ENCODE measurements around the gene BBOF1.
"Not testable (repeated sequence)": the region's sequence is repeated elsewhere in the genome, so short reads cannot be mapped to it uniquely, and the experiment has no call there.

BBOF1 gene, protein sequence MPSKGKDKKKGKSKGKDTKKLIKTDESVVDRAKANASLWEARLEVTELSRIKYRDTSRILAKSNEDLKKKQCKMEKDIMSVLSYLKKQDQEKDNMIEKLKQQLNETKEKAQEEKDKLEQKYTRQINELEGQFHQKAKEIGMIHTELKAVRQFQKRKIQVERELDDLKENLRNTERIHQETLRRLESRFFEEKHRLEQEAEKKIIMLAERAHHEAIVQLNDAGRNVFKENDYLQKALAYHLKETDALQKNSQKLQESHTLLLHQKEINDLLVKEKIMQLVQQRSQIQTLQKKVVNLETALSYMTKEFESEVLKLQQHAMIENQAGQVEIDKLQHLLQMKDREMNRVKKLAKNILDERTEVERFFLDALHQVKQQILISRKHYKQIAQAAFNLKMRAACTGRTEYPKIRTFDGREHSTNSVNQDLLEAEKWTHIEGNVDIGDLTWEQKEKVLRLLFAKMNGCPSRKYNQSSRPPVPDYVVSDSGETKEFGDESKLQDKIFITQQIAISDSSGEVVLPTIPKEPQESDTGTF

DNA sequence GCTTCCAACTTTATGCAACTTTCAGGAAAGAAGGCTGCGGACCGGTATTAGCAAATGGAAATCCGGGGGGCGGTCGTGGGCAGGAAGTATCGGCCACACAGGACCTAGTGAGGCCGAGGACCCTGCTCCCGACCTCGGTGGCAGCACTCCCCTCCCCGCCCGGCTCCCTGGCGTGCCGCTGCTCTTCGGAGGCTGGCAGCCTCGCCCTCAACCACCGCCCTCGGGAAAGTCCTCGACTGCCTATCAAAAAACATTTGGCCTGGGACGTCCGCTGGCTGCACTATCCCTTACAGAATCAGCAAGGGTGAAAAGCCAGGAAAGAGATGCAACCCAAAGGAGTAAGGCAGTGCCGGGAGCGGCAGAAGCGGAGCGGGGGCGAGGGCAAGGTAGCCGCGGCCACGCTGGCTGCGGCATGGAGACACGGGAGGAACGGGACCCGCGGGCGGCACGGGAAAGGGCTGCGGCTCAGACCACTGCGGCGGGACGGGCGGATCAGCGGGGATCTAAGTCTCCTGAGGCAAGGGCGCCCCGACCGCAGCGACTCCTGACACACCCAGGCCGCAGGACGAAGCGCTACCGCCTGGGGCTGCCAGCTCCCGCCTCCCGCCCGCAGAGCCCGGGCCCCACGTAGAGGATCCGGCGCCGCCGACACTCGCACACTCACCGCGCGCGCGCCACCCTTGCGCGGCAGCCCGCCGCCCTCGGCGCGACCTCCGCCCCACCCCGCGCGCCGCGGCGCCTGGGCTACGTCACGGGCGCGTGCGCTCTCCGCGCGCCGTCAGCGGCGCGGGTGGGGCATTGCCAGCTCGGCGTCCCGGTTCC, at the start of gene BBOF1, which contains the start of gene ENTPD5:
BBOF1 (plus strand) TSS at position 764 of the 822 bp plus-strand sequence. CDS start 130 bp downstream, outside the sequence.
ENTPD5 (minus strand) TSS at position 703 of the 822 bp plus-strand sequence. CDS start 31,186 bp downstream, outside the sequence.
- DNase-seq (ENCODE audit: low read depth), result peak; percentile 76

DNA sequence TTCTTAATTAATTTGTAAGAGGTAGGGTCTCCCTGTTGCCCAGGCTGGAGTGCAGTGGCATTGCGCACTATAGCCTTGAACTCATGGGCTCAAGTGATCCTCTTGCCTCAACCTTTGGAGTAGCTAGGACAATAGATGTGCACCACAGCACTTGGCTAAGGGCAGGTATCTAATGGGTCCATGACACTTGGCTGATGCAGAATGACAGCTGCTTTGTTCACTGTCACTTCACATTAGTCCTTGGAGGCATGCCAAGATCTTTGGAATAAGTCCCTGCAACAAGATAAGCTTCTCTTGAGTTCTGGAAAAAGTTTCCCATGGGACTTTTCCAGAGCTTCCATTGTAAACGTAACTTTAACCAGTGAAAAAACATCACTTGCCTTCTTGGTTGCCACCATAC, 45.7 kb upstream of the BBOF1 start:
- no peak for DNase-seq (ENCODE audit: low read depth)

DNA sequence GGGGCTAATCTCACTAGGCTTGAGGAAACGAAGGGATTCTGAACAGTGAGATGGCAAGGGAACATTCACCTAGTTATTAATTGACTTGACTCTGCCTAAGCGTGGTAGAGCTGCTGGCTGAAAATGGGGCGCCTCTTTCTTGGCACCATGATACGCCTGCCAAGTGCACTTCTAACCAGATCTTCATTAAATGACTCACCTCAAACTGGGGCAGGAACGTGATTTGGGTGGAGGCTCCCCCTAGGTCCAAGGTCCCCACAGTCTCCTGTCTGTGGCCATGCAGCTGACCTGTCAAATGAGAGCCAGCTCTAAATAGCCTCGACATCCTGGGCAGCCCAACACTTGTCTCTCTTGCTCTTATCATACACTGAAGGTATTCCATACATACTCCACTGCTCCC, 43.0 kb upstream of the BBOF1 start:
- no peak for DNase-seq (ENCODE audit: low read depth)

DNA sequence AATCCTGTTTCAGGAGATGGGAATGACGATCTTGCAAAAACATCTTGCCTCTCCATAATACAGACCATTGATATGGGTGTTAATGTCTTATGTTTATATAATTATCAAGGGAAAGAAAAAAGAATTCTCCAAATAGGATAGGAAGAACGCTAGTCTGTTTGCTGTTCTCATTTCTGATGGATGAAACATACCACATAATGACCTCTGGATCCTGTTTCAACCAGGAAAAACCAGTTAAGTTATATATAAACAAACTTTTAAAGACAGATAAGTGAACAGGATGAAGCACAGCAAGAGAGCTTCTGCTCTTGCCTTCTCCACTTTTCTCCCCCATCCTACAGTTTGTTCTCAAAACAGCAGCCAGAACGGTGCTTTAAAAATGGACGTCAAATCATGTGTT, 41.3 kb upstream of the BBOF1 start:
- no peak for DNase-seq (ENCODE audit: low read depth)

DNA sequence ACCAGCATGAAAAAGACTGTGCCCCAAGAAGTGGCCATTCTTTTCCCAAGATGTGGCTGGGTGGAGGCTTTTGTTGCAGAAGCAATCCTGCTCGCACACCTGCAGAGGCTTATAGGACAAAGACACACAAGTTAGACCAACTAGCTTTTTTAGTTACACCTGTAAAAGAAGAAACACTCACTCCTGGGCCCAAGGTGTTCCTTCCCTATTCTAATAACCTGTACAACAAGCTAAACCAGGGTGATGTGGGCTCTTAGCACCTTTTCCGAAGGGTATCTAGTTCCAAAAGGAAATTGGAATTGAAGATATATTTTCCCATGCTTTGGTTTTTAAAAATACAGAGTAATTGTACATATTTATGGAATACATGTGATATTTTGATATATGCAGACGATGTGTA, 31.1 kb upstream of the BBOF1 start:
- DNase-seq (ENCODE audit: low read depth), result no peak

DNA sequence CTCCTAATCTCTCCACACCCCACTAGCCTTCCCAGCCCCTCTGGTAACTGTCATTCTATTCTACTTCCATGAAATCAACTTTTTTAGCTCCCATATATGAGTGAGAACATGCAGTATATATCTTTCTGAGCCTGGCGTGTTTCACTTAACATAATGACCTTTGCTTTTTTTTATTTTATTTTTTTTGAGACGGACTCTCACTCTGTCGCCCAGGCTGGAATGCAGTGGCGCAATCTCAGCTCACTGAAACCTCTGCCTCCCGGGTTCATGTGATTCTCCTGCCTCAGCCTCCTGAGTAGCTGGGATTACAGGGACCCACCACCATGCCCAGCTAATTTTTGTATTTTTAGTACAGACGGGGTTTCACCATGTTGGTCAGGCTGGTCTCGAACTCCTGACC, 30.5 kb upstream of the BBOF1 start:
- not testable (repeated sequence) for DNase-seq (ENCODE audit: low read depth)

DNA sequence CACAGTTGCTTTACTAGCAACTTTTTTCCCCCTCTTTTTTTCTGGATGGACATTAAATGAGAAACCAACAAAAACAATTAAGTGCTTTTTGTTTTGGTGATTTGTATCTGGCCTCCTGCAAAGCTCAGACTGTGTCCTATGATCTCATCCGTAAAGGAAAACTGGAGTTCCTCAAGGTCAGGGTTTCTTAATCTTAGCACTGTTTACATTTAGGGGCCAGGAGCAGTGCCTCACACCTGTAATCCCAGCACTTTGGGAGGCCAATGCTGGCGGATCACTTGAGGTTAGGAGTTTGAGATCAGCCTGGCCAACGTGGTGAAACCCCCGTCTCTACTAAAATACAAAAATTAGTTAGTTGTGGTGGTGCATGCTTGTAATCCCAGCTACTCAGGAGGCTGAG, 28.1 kb upstream of the BBOF1 start:
- no peak for DNase-seq (ENCODE audit: low read depth)

DNA sequence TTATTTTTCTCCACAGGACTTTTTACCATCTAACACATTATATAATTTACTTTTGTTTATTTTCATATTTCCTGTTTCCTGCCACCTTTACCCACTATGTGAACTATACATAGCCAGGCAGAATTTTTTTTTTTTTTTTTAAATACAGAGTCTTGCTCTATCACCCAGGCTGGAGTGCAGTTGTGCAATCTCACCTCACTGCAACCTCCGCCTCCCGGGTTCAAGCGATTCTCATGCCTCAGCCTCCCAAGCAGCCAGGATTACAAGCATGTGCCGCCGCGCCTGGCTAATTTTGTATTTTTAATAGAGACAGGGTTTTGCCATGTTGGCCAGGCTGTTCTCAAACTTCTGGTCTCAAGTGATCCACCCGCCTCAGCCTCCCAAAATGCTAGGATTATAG, 24.2 kb upstream of the BBOF1 start:
- not testable (repeated sequence) for DNase-seq (ENCODE audit: low read depth)

DNA sequence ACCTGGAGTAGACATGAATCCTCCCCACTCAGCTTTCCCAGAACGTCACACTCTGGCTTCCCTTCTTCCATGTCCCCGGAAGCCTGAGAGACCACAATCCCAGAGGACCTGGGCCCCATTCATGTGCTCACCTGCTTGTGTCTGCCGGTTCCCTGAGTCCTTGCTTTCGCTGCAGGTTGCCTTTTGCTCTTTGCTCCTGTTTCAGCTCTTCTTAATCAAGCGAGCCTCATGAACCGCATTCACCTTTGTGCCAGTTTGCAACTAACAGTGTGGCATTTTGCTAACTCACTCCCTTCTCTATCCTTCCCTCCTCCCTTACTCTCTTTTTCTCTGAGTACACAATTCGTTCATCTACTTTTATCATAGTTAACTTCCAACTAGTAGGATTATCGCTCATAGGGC, 23.2 kb upstream of the BBOF1 start:
- no peak for DNase-seq (ENCODE audit: low read depth)

DNA sequence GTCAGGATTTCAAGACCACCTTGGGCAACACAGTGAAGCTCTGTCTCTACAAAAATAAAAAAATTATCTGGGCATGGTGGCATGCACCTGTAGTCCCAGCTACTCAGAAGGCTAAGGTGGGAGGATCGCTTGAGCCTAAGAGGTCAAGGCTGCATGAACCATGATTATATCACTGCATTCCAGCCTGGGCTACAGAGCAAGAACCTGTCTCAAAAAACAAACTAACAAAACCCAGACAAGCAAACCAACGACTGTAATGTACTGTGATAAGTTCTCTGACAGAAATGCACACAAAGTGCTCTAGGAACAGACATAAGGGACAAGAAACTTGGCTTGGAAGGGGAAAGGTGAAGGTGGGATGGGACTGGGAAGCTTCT, 22.4 kb upstream of the BBOF1 start:
- DNase-seq (ENCODE audit: low read depth), result no peak

DNA sequence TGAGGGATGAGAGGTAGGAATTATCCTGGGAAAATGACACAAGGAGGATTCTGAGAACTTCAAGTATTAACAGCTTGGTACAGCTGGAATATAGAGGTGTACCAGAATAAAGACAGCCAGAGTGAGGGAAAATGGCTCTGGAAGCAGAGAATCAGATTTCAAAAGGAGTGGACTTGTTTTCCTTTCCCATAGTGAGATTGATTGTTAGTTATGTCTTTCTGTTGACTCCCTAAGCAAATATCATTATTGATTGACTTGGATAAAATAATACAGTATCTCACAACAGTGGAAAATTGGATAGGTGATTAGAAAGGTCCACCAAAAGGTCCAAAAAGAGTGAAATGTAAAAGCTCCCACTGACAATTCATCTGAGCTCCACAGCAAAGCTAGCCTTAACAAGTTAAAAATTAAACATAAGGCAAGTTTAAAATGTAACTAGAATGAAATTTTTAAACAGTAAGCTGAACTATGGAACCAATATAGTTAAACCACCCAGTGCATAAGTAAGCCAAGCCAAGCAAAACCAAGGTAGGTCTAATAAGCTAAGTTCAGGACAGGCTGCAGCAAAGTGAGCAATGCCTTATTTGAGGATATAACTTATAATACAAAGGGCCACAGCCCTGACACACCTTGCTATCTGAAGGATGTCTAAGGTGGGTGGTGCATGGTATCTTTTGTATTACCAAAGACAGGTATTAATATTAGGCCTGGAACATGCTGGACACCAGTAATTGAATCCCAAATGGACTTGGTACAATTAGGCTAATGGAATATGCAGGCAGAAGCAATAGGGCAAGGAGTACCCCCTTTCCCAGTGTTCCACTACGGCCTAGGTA, 21.8 kb upstream of the BBOF1 start:
- DNase-seq (ENCODE audit: low read depth), result no peak

DNA sequence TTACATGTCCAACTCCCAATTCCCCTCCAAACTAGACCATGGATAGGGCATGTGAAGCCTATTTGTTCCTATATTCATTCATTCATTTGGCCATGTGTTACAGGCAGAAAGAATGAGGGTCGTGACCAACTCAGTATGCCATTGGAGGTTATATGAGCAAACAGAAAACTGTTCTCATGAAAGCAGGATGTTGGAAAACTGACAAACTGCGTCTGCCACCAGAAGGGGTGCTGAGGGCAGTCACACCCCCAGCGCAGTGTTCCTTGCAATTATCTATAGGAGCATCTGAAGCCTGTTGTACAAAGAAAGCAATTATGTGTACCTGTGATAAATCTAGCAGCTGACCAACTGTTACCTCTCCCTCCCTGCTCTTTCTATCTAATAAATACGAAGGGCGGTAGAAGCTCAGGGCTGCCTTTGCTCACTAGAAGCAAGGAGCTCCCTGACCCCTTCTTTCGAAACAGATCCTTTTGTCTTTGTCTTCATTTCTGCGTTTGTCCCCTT, 21.2 kb upstream of the BBOF1 start:
- DNase-seq (ENCODE audit: low read depth), result no peak

DNA sequence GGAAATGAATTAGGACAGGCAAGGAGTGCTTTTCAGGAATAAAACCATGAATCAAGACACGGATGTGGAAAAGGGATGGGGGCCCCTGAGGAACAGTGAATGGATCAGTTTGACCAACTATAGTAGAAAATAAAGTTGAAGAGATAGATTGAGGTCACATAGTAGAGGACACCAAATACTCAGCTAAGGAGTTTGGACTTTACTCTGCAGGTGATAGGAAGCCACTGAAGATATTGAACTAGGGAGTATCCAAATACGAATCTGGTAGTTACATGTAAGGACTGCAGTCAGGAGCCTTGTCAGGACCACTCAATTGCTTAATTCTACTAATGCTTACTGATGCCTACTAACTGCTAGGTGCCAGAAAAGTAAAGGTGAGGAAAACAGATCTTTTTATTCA, 20.4 kb upstream of the BBOF1 start:
- DNase-seq (ENCODE audit: low read depth), result no peak

DNA sequence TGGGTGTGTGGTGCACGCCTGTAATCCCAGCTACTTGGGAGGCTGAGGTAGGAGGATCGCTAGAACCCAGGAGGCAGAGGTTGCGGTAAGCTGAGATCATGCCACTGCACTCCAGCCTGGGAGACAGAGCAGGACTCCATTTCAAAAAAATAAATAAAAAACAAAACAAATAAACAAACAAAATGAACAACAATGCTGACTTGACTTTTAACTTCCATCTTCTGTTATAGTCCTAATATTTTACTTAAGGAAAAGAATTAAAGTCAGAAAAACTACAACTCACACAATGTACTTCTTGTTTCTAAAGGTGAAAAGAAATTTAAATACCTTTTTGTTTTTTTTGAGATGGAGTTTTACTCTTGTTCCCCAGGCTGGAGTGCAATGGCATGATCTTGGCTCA, 13.5 kb upstream of the BBOF1 start:
- not testable (repeated sequence) for DNase-seq (ENCODE audit: low read depth)

DNA sequence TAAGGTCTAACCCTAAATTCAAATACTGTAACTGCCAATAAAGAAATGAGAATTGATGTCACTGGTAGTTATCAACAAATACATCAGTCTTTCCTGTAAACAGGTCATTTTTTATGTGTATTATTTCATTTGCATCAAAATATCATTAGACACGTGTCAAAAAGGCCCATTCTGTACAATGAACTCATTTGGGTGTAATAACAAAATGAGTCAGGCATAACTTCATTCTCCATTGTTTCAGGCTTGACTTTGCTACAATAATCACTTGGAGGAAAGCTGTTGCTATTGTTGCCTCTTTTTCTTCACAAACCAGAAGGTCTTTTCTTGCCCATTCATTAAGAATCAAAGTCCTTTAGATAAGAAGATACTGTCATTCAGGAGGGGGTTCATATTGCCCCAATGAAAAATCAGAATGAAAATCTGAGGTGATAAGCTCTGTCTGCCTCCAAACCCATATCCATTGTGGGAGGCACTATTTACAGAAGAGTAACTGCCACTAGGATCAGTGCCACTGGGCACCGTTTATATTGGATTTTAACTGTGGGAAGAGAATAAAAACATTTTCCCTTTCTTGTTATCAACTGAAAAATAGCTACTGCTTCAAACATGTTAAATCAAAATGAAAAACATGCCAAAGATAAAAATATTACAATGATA, 10.2 kb upstream of the BBOF1 start:
- no peak for DNase-seq (ENCODE audit: low read depth)

DNA sequence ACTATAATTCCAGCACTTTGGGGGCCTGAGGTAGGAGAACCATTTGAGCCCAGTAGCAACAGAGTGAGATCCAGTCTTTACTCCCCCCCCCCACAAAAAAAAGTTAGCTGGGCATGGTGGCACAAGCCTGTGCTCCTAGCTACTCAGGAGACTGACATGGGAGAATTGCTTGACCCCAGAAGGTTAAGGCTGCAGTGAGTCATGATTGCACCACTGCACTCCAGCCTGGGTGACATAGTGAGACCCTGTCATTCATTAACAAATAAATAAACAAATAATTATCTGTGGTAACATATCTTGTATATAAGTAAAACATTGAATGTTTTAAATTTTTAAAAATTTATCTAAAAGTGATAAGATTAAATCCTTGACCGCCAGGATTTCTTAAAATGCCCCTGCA, 4.8 kb upstream of the BBOF1 start:
- no peak for DNase-seq (ENCODE audit: low read depth)

DNA sequence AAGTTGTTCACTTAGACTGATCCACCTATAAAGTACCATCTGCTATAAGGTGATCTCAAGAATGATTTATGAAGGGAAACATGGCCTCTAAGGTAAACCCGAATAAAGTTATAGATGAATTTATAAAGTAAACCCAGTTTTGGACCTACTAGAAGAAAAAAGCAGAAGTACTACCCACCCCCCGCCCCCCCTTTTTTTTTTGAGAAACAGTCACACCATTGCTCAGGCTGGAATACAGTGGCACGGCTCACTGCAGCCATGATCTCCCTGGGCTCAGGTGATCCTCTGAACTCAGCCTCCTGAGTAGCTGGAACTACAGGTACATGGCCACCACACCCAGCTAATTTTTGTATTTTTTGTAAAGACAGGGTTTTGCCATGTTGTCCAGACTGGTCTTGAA, 4.0 kb upstream of the BBOF1 start:
- no peak for DNase-seq (ENCODE audit: low read depth)

DNA sequence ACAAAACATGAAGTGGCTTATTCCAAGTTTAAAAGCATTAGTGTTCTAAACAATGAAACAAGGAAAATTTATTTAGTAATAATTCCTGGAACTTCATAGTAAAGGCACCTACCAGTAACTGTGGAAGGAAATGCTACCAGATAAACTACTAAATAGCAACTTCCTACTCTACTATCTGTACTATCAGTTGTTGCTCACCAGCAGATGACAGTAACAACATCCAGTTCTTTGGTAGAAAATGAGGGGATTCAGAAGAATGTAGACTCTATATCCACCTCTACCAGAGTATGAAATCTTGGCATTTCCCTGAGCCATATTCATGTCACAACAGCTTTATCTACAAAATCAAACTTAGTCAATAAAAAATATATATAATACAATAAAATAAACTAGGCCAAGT, 3.2 kb upstream of the BBOF1 start:
- no peak for DNase-seq (ENCODE audit: low read depth)

DNA sequence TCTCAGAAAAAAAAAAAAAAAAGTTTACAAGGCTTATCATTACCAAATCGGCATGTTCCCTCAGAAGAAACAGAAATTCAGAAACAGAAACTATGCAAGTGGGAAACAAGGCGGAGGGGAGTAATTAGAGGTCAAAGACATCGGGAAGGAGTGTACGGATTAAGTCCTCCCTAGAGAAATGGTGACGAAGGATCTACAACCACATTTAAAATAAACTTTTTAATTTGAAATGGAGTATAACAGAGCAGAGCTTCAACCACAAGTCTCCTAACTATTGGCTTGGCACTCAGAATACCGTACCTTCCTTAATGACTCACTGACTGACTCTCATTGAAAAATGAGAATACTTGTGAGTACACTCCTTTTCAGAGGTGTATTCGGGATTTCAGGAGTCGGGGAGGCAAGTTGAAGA, 969 bp upstream of the BBOF1 start:
- no peak for DNase-seq (ENCODE audit: low read depth)

DNA sequence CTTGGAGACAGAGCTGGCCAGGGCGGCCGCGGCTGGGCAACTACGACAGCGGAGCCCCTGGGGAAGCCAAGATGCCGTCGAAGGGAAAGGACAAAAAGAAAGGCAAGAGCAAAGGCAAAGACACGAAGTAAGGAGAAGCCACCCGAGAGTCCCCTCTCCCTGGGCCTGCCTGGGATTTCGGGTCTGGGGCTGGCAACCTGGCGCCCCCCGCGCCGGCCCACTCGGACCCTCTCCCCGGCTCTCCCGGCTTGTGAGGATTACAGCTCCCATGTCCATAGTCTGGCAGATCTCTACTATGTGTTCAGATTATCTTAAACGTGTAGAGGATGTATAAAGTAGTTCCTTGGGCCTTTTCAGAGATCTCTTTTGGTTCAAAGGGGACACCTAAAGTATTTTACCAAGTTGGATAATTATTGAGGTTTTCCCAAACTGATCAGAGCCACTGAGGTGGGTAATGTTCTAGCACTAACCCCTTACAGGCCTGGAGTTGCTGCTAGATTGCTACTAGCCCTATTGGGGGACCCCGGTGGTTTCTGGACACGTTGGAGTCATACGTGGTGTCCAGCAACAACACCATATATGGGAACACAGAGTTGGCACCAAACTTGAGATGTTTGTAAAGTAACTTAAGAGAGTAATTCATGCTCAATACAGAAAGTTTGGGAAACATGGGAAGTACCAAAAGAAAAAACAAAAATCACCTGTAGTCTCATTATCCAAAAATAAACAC, 424 bp downstream of the BBOF1 start:
- no peak for DNase-seq (ENCODE audit: low read depth)

DNA sequence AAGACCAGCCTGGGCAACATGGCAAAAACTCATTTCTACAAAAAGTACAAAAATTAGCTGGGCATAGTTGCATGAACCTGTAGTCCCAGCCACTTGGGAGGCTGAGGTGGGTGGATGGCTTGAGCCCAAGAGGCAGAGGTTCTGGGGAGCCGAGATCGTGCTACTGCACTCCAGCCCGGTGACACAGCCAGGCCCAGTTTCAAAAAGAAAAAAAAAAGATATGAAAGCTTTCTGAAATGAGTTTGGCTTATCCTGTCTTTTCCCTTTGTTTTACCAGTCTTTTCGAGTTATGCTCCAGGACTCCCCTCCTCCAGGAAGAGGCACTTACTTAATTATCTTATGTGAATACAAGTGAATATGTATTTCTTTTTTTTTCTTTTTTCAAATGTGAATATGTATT, 3.2 kb downstream of the BBOF1 start:
- DNase-seq (ENCODE audit: low read depth), result no peak
